Caco-2 (cell line): ENCODE data around the gene AIFM1. TPM values are rescaled to one million over a fixed set of nuclear protein-coding genes. Genes with fewer than 3 reads are reported as not detected.

Source experiments
- BruUV-seq: library from RNA; stranded (reverse); fragments of 400-500 nt; replicated peaks from 2 replicates; lab custom pipeline; 2021; lab: Mats Ljungman, UMichigan
- CTCF ChIA-PET: fragments of 300-600 bp; sonication (Branson Sonifier 250); formaldehyde crosslinking; loops from one replicate; lab custom pipeline; 2022; ENCODE audit warnings: antibody characterized with exemption; lab: Charles Lee
- POLR2A ChIA-PET: fragments of 300-600 bp; sonication (Branson Sonifier 250); formaldehyde crosslinking; loops from one replicate; lab custom pipeline; 2022; ENCODE audit warnings: antibody characterized with exemption; lab: Charles Lee
- DNase-seq, 2 experiments: peaks; one replicate each; pipeline versions ENCODE4 v3.0.0 to v3.0.0-alpha.2; 2020 to 2022
- H3K27me3 ChIP-seq: replicated peaks from 2 replicates; pipeline ENCODE4 v1.6.0; 2011; ENCODE audit warnings: low read length; ENCODE audit not compliant: control insufficient read depth, insufficient read depth
- H3K36me3 ChIP-seq: 2 replicates; pipeline ENCODE4 v1.5.1; 2011; ENCODE audit warnings: low read length; ENCODE audit not compliant: control insufficient read depth, insufficient read depth
- H3K4me1 ChIP-seq: fragments of 250-450 bp; sonication (Bioruptor Pico); 2 replicates; pipeline ENCODE4 v1.5.1; 2020; ENCODE audit warnings: mild to moderate bottlenecking
- H3K4me3 ChIP-seq: 2 replicates; pipeline ENCODE4 v1.5.1; 2011; ENCODE audit warnings: low read depth, mild to moderate bottlenecking, control low read depth, low read length
- H3K9me3 ChIP-seq: fragments of 250-450 bp; sonication (Bioruptor Pico); 2 replicates; pipeline ENCODE4 v1.5.1; 2020; ENCODE audit warnings: mild to moderate bottlenecking, moderate library complexity
- H3K27ac Mint-ChIP-seq: one replicate; pipeline ENCODE4 v1.8.0; 2022; ENCODE audit warnings: mixed read lengths; ENCODE audit not compliant: unreplicated experiment
- H3K27me3 Mint-ChIP-seq: one replicate; pipeline ENCODE4 v1.8.0; 2022; ENCODE audit warnings: mixed read lengths; ENCODE audit not compliant: insufficient read depth, unreplicated experiment
- H3K36me3 Mint-ChIP-seq: one replicate; pipeline ENCODE4 v1.8.0; 2022; ENCODE audit warnings: mild to moderate bottlenecking, mixed read lengths; ENCODE audit not compliant: insufficient read depth, unreplicated experiment
- H3K4me1 Mint-ChIP-seq: one replicate; pipeline ENCODE4 v1.8.0; 2022; ENCODE audit warnings: low read depth, mixed read lengths; ENCODE audit not compliant: unreplicated experiment
- H3K4me3 Mint-ChIP-seq: one replicate; pipeline ENCODE4 v1.8.0; 2022; ENCODE audit warnings: mild to moderate bottlenecking, moderate library complexity, mixed read lengths; ENCODE audit not compliant: unreplicated experiment
- H3K9me3 Mint-ChIP-seq: one replicate; pipeline ENCODE4 v1.8.0; 2022; ENCODE audit warnings: mixed read lengths; ENCODE audit not compliant: unreplicated experiment
- CTCF ChIP-seq, 2 experiments: fragments of 200-600 bp in 1 of 2; IDR thresholded peaks; 1 replicate in 1 of 2; 2 replicates in 1 of 2; pipeline versions ENCODE4 v1.5.1 to v1.8.0; 2011 to 2022; ENCODE audit warnings: antibody characterized with exemption in 1 of 2, control low read depth in 1 of 2, inconsistent platforms in 1 of 2, low read depth in 1 of 2, low read length in 1 of 2, mild to moderate bottlenecking in 1 of 2, moderate library complexity in 1 of 2; ENCODE audit not compliant: insufficient read depth in 1 of 2, severe bottlenecking in 1 of 2, unreplicated experiment in 1 of 2
- intact Hi-C: fragments of 100-400 bp; cut with micrococcal nuclease; formaldehyde crosslinking; loops from one replicate; pipeline ENCODE4 v1.10.0; 2022; ENCODE audit not compliant: unreplicated experiment
- total RNA-seq: library from RNA; stranded (reverse); gene quantifications from 2 replicates; pipeline ENCODE4 v1.2.3, GENCODE V29; 2022

The AIFM1 gene
- total RNA-seq, 1 experiment from 2014 or later = 53.0 TPM

- ChIA-PET CTCF (no interaction called here), POLR2A (no interaction called here)
- Histone ChIP-seq H3K36me3 (no peaks in the 10 kb centered on the region; the same call in 1 of the 2 replicates), H3K9me3 (no peaks in the 10 kb centered on the region), H3K27me3 (no peaks in the 10 kb centered on the region), H3K4me3 (no peak overlapping the region), H3K4me1 (no peaks in the 10 kb centered on the region)
- Mint-ChIP-seq H3K27me3 (no peaks in the 10 kb centered on the region), H3K36me3 (peaks cover 4% of the 10 kb centered on the region), H3K4me1 (peaks cover 6% of the 10 kb centered on the region), H3K9me3 (no peaks in the 10 kb centered on the region), H3K4me3 (no peak overlapping the region), H3K27ac (no peak overlapping the region)
- no peak for TF ChIP-seq CTCF (IDR thresholded peaks at IDR 0.05; ENCODE audit: insufficient read depth in 1 of 2, low read depth in 1 of 2, low read length in 1 of 2, severe bottlenecking in 1 of 2, unreplicated experiment in 1 of 2)
- BruUV-seq = no TSS peak
- DNase-seq = no peak
- intact Hi-C loops = no loop called here
Observed at GRCh38 chrX:130090364-130090763, 75.3 kb downstream of the AIFM1 start.

GRCh38 chrX:130086447-130087206, 79.0 kb downstream of the AIFM1 start:
- no peaks in the 10 kb centered on the region for H3K9me3 Mint-ChIP-seq
- no peaks in the 10 kb centered on the region for H3K27me3 Mint-ChIP-seq
- H3K27me3 ChIP-seq = no peaks in the 10 kb centered on the region
- no TSS peak for BruUV-seq
- CTCF ChIA-PET = no interaction called here
- peaks cover 6% of the 10 kb centered on the region for H3K4me1 Mint-ChIP-seq
- DNase-seq = no peak
- POLR2A ChIA-PET = no interaction called here
- no peak overlapping the region for H3K27ac Mint-ChIP-seq
- no peaks in the 10 kb centered on the region for H3K9me3 ChIP-seq
- H3K36me3 Mint-ChIP-seq = peaks cover 18% of the 10 kb centered on the region
- no peak overlapping the region for H3K4me3 ChIP-seq
- intact Hi-C loops = no loop called here
- no peak for TF ChIP-seq CTCF (IDR thresholded peaks at IDR 0.05; ENCODE audit: insufficient read depth in 1 of 2, low read depth in 1 of 2, low read length in 1 of 2, severe bottlenecking in 1 of 2, unreplicated experiment in 1 of 2)
- H3K4me1 ChIP-seq = no peaks in the 10 kb centered on the region
- no peak overlapping the region for H3K4me3 Mint-ChIP-seq
- H3K36me3 ChIP-seq = no peaks in the 10 kb centered on the region; the same call in none of the 2 replicates

- no peaks in the 10 kb centered on the region; the same call in none of the 2 replicates for H3K36me3 ChIP-seq
- no peaks in the 10 kb centered on the region for H3K9me3 Mint-ChIP-seq
- ChIA-PET POLR2A (no interaction called here), CTCF (no interaction called here)
- H3K27me3 ChIP-seq = no peaks in the 10 kb centered on the region
- intact Hi-C loops = no loop called here
- H3K4me1 ChIP-seq = no peaks in the 10 kb centered on the region
- peaks cover 18% of the 10 kb centered on the region for H3K36me3 Mint-ChIP-seq
- no peak for DNase-seq
- H3K4me1 Mint-ChIP-seq = peaks cover 6% of the 10 kb centered on the region
- no peaks in the 10 kb centered on the region for H3K9me3 ChIP-seq
- no peak overlapping the region for H3K4me3 ChIP-seq
- TF ChIP-seq CTCF (IDR thresholded peaks at IDR 0.05; ENCODE audit: insufficient read depth in 1 of 2, low read depth in 1 of 2, low read length in 1 of 2, severe bottlenecking in 1 of 2, unreplicated experiment in 1 of 2) = no peak
- H3K27me3 Mint-ChIP-seq = no peaks in the 10 kb centered on the region
- H3K27ac Mint-ChIP-seq = no peak overlapping the region
- BruUV-seq = no TSS peak
- H3K4me3 Mint-ChIP-seq = no peak overlapping the region
Observed at GRCh38 chrX:130085551-130086446, 79.8 kb downstream of the AIFM1 start.
